Astrocyte (in vitro differentiated cells and primary cell): ENCODE data around the gene TFB1M.

Source experiments
- EZH2 ChIP-seq: IDR thresholded peaks from 2 replicates; pipeline ENCODE4 v1.6.1; 2012; ENCODE audit warnings: mild to moderate bottlenecking, low read length, inconsistent platforms; ENCODE audit not compliant: insufficient read depth
- TF ChIP-seq, protein P1 (sequence below): IDR thresholded peaks from 2 replicates; pipeline ENCODE4 v1.5.1; 2011; ENCODE audit warnings: low read depth, mild to moderate bottlenecking, inconsistent platforms, low read length, moderate library complexity; ENCODE audit not compliant: insufficient read depth

DNA sequence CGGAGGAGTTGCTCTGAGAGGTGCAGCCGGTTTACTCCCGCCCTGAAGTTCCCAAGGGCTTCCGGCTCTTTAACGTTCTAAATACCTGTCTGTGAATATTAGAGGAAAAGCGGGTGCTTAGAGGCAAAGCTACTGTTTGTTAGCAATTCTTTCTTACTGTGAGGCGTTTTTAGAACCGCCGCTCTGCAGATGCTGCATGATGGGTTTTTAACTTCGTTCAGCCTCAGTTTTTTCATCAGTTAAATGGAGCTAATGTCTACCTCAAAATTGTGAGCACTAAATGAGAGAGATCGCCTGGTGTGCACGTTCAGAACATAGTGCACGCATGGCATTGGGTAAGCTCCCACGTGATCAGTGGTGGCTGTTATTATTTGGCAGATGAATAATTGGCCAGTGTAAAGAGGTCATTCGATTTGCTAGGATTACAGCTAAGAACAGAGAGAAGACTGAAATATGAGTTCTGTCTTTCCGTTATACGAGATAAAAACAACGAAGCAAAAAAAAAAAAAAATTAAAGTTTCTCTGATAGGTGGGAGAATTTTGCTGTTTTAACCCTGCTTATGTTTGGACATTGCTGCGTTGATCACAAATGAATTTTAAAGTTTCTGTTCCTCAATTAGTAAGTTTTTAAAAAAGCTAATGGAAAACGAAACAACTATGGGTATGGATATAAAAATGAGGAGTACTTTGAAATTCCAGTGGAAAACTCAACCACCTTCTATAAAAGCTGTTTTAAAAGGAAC, 660 bp upstream of the TFB1M start:
- TF ChIP-seq, protein P1, sequence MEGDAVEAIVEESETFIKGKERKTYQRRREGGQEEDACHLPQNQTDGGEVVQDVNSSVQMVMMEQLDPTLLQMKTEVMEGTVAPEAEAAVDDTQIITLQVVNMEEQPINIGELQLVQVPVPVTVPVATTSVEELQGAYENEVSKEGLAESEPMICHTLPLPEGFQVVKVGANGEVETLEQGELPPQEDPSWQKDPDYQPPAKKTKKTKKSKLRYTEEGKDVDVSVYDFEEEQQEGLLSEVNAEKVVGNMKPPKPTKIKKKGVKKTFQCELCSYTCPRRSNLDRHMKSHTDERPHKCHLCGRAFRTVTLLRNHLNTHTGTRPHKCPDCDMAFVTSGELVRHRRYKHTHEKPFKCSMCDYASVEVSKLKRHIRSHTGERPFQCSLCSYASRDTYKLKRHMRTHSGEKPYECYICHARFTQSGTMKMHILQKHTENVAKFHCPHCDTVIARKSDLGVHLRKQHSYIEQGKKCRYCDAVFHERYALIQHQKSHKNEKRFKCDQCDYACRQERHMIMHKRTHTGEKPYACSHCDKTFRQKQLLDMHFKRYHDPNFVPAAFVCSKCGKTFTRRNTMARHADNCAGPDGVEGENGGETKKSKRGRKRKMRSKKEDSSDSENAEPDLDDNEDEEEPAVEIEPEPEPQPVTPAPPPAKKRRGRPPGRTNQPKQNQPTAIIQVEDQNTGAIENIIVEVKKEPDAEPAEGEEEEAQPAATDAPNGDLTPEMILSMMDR, result no peak
- TF ChIP-seq EZH2, result no peak
